ENCODE measurements around the gene MAGOHB.

DNA sequence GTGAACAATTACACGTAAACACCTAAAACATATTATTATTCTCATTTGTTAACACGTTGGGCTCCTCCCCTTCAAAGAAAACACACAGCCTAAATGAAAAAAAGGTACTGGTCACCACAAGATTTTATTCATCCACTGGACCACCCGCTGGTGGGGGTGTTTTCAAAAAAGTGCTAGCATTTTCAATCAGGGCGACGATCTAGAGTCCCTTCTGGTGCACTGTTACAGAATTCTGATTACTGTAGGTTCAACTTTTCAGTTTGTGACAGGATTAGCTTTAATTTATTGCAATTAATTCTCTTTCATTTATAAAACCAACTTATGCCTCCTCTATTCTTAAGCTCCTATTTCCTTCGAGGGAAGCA lies 443 bp downstream of the MAGOHB start:
- TF ChIP-seq, protein P1, sequence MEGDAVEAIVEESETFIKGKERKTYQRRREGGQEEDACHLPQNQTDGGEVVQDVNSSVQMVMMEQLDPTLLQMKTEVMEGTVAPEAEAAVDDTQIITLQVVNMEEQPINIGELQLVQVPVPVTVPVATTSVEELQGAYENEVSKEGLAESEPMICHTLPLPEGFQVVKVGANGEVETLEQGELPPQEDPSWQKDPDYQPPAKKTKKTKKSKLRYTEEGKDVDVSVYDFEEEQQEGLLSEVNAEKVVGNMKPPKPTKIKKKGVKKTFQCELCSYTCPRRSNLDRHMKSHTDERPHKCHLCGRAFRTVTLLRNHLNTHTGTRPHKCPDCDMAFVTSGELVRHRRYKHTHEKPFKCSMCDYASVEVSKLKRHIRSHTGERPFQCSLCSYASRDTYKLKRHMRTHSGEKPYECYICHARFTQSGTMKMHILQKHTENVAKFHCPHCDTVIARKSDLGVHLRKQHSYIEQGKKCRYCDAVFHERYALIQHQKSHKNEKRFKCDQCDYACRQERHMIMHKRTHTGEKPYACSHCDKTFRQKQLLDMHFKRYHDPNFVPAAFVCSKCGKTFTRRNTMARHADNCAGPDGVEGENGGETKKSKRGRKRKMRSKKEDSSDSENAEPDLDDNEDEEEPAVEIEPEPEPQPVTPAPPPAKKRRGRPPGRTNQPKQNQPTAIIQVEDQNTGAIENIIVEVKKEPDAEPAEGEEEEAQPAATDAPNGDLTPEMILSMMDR (IDR thresholded peaks at IDR 0.05), result no peak
- no peak for TF ChIP-seq POLR2A (IDR thresholded peaks at IDR 0.05)

Measured in Peyer's patch (tissue), 4 donors.